GM18517 (cell line): ENCODE measurements around the gene SSC5D.

ENCODE experiments used
- ATAC-seq: cut with Tn5 transposase; IDR thresholded peaks from one replicate; pipeline ENCODE4 v1.9.1; 2021; ENCODE audit warnings: mild to moderate bottlenecking, moderate library complexity; ENCODE audit not compliant: unreplicated experiment

The SSC5D gene

DNA sequence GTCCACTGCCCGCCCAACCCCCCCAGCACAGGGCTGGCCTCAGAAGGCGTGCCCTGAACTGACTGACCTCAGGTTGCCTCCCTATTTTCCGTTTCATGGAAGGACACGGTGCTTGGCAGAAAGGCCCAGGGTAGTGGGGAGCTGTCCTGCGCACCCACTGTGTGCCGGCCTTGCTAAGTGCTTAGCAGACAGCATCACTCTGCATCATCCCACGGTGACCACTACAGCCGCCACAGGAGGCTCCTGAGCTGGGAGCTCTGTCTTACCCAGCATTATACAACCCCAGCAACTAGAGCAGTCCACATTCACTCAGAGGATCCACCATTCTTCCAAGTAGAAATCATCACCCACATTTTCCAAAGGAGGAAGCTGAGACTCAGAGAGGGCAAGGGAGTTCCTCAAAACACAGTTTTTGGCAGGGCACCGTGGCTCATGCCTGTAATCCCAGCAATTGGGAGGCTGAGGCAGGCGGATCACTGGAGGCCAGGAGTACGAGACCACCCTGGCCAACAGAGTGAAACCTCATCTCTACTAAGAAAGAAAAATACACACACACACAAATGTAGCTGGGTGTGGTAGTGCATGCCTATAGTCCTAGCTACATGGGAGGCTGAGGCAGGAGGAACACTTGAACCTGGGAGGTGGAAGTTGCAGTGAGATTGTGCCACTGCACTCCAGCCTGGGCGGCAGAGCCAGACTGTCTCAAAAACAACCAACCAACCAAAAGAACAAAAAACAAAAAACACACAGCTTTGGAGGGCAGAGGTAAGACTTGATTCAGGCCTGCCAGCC, 47.1 kb downstream of the SSC5D start:
- ATAC-seq: no peak

DNA sequence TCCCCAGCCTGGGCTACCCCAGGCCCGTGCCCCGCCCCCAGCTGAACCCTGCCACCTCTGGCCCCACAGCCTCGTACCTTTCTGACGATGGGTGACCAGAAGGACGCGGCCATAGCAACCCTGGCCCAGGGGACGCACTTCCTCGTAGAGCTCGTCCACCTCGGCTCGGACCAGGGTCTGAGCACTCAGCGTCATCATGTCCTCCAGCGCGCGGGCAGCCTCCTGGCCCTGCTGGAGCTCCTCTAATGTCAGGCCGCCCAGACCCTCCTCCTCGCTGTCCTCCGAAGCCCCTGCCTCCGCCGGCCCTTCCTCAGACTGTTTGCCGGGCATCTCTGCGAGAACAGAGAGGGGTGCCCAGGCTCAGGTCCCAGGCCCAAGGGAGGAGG, 47.7 kb downstream of the SSC5D start:
- ATAC-seq: no peak

GRCh38 chr19:55536366-55536765, 48.1 kb downstream of the SSC5D start:
- ATAC-seq: no peak

- no peak for ATAC-seq
Measured at GRCh38 chr19:55536951-55537740, 48.9 kb downstream of the SSC5D start, which contains the start of gene SBK2. Gene SBK2 (minus strand): TSS chr19:55537133. CDS start chr19:55536294, 839 bp downstream.

DNA sequence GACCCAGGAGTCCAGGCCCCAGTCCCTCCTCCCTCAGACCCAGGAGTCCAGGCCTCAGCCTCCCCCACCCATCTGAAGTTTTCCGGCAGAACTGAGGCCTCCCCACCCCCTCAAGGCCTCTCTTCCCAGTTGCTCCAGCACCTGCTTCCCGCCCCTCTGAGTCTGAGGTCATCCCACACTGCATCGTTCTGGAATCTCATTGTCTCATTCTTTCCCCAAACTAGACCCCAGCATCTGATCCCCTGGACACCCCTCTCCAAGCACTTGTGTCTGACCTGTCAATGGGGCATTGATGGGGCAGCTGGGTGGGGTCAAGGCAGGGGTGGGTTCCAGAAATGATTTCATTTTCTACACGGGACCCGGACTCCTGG, 49.5 kb downstream of the SSC5D start:
- no peak for ATAC-seq

- ATAC-seq: no peak
Measured at GRCh38 chr19:55538132-55538531, 49.9 kb downstream of the SSC5D start.

DNA sequence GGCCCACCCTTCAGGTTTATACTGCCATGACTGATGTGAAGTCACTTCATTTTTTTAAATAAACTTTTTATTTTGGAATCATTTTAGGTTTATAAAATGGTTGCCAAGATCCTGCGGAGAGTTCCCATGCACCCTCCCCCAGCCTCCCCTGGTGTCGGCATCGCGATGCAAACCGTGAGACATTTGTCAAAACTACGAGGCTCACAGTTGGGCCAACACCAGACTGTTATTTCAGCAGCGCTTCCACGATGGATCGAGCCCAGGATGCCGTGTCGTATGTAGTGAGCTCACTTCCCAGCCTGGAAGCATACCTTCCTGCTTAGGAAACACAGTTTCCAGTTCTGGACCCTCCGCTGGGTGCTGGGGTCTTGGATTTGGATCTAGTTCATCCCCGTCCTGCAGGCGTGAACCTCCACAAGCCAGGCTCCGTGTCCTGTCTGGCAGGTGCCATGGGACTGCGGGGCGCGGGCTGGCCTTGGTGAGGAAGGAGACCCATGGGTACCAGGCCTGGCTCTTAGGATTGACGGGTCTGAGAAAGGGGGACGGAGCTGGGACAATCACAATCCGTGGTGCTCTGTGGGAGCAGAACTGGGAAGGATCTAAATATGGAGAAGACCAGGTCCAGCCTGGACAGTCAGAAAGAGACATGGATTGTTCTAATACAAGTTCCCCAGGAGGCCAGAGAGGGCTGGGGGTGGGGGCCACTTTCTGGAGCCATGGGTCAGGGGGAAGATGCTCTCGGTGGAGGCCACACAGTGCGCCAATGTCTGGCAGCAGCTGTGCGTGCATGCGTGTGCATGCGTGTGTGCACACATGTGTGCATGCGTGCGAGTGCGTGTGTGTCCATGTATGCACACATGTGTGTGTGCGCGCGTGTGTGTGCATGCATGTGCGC, 51.1 kb downstream of the SSC5D start:
- no peak for ATAC-seq

DNA sequence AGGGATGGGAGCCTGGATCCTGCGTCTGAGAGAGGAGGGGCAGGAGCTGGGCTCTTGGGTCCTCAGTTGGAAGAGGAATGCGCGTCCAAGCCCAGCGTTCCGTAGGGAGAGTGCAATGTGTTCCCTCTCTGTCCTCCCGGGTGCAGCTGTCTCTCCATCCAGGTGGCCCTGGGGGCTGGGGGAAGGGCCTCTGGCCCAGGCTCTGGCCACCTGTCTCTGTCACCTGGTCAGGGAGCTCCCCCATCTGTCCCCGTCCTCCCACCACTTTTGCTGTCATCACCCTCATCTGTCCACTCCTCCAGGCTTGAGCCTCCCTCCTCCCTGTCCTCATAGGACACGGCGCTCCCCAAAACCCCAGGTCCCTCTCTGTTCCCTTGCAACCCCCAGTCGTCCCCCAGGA, 52.4 kb downstream of the SSC5D start:
- no peak for ATAC-seq

DNA sequence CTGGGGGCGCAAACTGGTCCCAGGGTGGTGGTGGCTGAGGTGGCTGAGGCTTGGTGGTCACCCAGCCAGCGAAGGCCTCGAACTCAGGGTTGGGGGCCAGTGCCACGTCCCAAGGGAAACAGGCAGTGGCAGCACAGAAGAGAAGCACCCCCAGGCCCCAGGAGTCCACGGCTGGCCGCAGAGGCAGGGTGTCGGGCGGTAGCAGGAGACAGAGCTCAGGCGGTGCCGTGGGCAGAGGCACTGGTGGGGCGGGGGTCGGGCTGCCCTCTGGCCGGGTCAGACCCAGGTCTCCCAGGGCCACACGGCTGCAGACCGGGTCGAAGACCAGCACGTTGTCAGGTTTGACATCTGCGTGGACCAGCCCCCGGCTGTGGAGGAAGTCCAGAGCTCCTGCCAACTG, 52.9 kb downstream of the SSC5D start:
- no peak for ATAC-seq

GRCh38 chr19:55542292-55542855, 54.1 kb downstream of the SSC5D start:
- ATAC-seq: no peak

DNA sequence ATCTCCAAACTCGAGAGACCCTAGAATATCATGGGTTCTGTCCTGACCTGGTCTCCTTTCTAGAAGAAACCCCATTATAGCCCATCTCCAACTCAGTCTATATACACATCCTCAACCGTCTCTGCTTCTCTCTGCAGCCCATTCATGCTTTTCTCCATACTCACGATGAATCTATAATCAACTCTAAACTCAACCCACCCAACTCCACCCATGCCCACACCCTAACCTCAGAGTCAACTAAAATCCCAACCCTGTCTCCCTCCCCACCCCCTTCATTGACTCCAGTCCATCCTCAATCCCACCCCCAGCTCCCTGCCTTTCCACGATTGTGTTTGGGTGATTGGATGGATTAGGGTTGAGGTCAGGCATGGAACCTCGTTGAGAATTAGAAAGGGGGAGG, 55.3 kb downstream of the SSC5D start:
- ATAC-seq: no peak

GRCh38 chr19:55544014-55544413, 55.8 kb downstream of the SSC5D start:
- ATAC-seq: no peak

DNA sequence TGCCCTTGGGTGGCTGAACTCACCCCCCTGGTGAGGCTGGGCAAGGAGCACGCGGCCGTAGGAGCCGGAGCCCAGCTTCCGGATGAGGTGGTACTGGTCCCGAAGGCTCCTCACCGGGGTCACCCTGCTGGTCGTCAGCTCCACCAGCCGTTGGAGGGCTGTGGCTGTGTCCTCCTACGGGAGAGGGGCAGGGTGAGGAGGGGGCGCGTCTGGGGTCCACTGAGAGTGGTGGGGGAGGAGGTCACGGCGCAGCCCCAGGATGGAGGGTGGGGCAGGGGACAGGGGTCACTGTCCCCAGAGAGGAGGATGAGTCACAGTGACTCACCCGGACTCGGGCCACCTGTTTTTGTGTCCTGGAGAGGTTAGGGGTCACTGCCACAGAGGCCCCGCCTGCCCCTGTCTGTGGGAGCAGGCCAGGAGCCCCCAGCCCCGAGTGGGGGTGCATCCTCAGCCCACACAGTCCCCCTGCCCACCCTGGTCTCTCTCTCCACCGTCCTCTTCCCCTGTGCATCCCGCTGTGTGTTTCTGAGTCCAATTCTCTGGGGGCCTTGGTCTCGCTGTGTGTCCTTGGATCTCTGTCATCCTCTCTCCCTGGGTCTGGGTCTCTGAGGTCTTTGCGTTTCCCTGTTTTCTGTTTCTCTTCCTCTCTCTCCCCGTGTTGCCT, 56.7 kb downstream of the SSC5D start:
- no peak for ATAC-seq

DNA sequence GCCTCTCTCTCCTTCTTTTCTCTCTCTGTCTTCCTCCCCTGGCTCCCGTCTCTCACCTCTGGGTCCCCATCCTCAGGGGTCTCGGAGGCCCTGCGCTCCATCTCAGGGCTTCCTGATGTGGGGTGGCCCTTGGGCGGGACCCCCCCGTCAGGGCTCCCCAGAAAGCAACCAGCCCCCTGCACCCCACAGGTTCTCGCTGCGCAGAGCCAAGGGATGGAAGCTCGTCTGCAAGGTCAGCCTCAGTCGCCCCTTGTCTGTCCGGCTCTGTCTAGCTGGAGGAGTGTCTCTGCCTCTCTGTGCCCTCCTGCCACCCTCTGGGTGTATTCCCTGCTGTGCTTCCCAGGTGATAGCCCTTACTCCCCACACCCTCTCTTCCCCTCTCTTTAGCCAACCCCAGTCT, 57.2 kb downstream of the SSC5D start, which contains the start of gene SBK3:
Gene SBK3 (minus strand): TSS at position 101 of the 400 bp plus-strand sequence. CDS start 0 bp downstream, at position 101.
- no peak for ATAC-seq

DNA sequence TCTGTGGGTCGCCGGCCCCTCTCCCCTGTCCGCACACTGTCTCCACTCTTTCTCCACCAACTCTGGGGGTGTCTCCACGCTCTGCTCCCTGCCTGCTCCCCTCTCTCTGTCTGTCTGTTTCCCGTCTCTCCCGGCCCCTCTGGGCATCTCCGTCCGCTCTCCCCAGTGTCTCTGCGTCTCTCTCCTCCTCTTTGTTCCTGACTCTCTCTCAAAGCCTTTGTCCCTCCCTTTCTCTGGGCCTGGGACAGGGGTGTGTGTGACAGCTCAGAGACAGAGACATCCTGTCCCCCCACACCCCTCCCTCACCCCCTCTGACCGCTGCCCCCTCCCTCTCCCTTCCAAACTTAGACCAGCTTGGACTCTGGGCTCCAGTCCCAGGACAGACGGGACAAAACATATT, 57.8 kb downstream of the SSC5D start:
- ATAC-seq: no peak

DNA sequence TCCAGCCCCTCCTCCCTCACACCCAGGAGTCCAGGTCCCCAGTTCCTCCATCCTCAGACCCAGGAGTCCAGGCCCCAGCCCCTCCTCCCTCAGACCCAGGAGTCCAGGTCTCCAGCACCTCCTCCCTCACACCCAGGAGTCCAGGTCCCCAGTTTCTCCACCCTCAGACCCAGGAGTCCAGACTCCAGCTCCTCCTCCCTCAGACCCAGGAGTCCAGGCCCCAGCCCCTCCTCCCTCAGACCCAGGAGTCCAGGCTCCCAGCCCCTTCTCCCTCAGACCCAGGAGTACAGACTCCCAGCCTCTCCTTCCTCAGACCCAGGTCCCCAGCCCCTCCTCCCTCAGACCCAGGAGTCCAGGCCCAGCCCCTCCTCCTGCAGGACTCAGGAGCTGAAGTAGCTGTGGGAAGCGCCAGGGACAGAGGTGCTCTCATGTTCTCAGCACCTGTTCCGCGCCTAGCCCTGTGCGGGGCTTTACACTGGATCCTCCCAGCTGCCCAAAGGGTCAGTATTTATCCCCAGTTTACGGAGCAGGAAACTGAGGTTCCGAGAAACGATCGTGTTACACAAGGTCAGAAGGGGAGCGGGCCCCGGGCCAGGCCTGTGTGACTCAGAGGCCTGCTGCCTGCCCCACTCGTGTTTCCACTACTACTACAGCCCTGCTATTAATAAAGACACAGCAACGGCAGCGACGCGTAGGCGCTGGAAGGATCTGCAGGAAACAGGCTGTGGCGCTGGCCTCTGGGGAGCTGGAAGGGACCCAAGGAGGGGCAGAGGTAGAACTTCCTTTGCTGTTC, 58.8 kb downstream of the SSC5D start:
- no peak for ATAC-seq

DNA sequence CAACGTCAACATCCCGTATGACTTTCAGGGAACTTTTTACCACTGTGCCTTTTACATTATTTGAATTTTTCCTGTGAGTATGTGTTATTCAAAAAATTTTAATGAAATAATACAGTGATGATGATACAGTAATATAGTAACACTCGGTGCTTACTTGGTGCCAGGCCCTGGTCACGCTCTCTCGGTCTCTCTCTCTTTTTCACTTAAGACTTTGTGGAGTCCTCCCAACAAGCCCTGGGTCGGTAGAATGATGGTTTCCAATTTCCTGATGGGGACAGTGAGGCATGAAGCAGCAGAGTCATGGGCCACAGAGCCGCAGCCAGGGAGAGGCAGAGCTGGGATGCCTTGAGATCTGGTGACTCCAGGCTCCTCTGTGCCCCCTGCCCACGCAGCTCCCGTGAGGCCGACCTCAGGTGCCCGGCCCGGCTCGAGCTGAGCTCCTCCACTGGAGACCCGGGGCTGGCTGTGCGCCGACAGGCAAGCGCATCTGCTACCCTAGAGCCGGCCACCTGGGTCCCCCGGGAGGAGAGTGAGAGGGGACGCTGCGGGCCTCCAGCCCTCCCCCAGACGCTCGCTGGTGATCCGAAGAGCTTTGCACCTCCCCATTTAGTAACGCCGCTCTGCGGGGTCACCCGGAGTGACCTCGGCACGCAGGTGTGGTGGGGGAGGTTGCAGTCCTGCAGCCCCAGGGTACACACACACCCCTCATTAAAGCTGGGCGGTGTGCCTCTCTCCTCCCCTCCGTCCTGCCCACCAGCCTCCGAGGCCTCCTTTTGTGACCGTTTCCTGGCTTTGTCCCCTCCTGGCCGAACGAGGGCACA, 61.5 kb downstream of the SSC5D start:
- ATAC-seq: no peak

GRCh38 chr19:55550321-55550650, 62.0 kb downstream of the SSC5D start:
- ATAC-seq: no peak

- ATAC-seq: no peak
Measured at GRCh38 chr19:55552206-55552605, 64.0 kb downstream of the SSC5D start.
